ENCODE measurements around the gene NOX4.

Gene NOX4

GRCh38 chr11:89443361-89444322, 47.5 kb downstream of the NOX4 start:
- POLR2A ChIA-PET, result no interaction called here
- CTCF ChIA-PET, result no interaction called here
- TF ChIP-seq TARDBP (IDR thresholded peaks at IDR 0.05) (no peak), BHLHE40 (IDR thresholded peaks at IDR 0.05; ENCODE audit: borderline replicate concordance) (no peak), SP1 (IDR thresholded peaks at IDR 0.05) (no peak), LEF1 (IDR thresholded peaks at IDR 0.05; ENCODE audit: borderline replicate concordance) (no peak), ELF4 (IDR thresholded peaks at IDR 0.05) (no peak), SUZ12 (IDR thresholded peaks at IDR 0.05) (no peak), PKNOX1 (IDR thresholded peaks at IDR 0.05) (no peak), ARNT (IDR thresholded peaks at IDR 0.05) (no peak), ZNF384 (IDR thresholded peaks at IDR 0.05) (no peak), HDGF (IDR thresholded peaks at IDR 0.05; ENCODE audit: borderline replicate concordance) (no peak), FOXA1 (IDR thresholded peaks at IDR 0.05) (no peak), L3MBTL2 (conservative IDR thresholded peaks at IDR 0.05) (no peak), FOXK2 (IDR thresholded peaks at IDR 0.05) (no peak), NFRKB (IDR thresholded peaks at IDR 0.05) (no peak), CTBP1 (IDR thresholded peaks at IDR 0.05; ENCODE audit: borderline replicate concordance) (no peak), FOXM1 (IDR thresholded peaks at IDR 0.05; ENCODE audit: borderline replicate concordance) (no peak)
- no peak for DNase-seq (ENCODE audit: extremely low spot score)

- ChIA-PET POLR2A (no interaction called here), CTCF (no interaction called here)
- TF ChIP-seq CTBP1 (IDR thresholded peaks at IDR 0.05; ENCODE audit: borderline replicate concordance) (no peak), FOXA1 (IDR thresholded peaks at IDR 0.05) (no peak), L3MBTL2 (conservative IDR thresholded peaks at IDR 0.05) (no peak), FOXK2 (IDR thresholded peaks at IDR 0.05) (no peak), BHLHE40 (IDR thresholded peaks at IDR 0.05; ENCODE audit: borderline replicate concordance) (no peak), ELF4 (IDR thresholded peaks at IDR 0.05) (no peak), TARDBP (IDR thresholded peaks at IDR 0.05) (no peak), FOXM1 (IDR thresholded peaks at IDR 0.05; ENCODE audit: borderline replicate concordance) (no peak), SP1 (IDR thresholded peaks at IDR 0.05) (no peak), ARNT (IDR thresholded peaks at IDR 0.05) (no peak), HDGF (IDR thresholded peaks at IDR 0.05; ENCODE audit: borderline replicate concordance) (no peak), SUZ12 (IDR thresholded peaks at IDR 0.05) (no peak), NFRKB (IDR thresholded peaks at IDR 0.05) (no peak), PKNOX1 (IDR thresholded peaks at IDR 0.05) (no peak), LEF1 (IDR thresholded peaks at IDR 0.05; ENCODE audit: borderline replicate concordance) (no peak), ZNF384 (IDR thresholded peaks at IDR 0.05) (no peak)
- no peak for DNase-seq (ENCODE audit: extremely low spot score)
These were observed 48.4 kb downstream of the NOX4 start for GRCh38 chr11:89442801-89443200.

GRCh38 chr11:89441606-89442005, 49.6 kb downstream of the NOX4 start:
- TF ChIP-seq SP1 (IDR thresholded peaks at IDR 0.05) (no peak), FOXA1 (IDR thresholded peaks at IDR 0.05) (no peak)

GRCh38 chr11:89437317-89437716, 53.9 kb downstream of the NOX4 start:
- CTCF ChIA-PET, result no interaction called here
- POLR2A ChIA-PET, result no interaction called here
- no peak for TF ChIP-seq PKNOX1 (IDR thresholded peaks at IDR 0.05)
- TF ChIP-seq FOXK2 (IDR thresholded peaks at IDR 0.05), result no peak
- no peak for TF ChIP-seq SP1 (IDR thresholded peaks at IDR 0.05)
- no peak for TF ChIP-seq TARDBP (IDR thresholded peaks at IDR 0.05)
- TF ChIP-seq BHLHE40 (IDR thresholded peaks at IDR 0.05; ENCODE audit: borderline replicate concordance), result no peak
- no peak for TF ChIP-seq SUZ12 (IDR thresholded peaks at IDR 0.05)
- TF ChIP-seq CTBP1 (IDR thresholded peaks at IDR 0.05; ENCODE audit: borderline replicate concordance), result no peak
- TF ChIP-seq ARNT (IDR thresholded peaks at IDR 0.05), result no peak
- TF ChIP-seq HDGF (IDR thresholded peaks at IDR 0.05; ENCODE audit: borderline replicate concordance), result no peak
- TF ChIP-seq ZNF384 (IDR thresholded peaks at IDR 0.05), result no peak
- TF ChIP-seq L3MBTL2 (conservative IDR thresholded peaks at IDR 0.05), result no peak
- TF ChIP-seq NFRKB (IDR thresholded peaks at IDR 0.05), result no peak
- no peak for TF ChIP-seq FOXM1 (IDR thresholded peaks at IDR 0.05; ENCODE audit: borderline replicate concordance)
- no peak for TF ChIP-seq LEF1 (IDR thresholded peaks at IDR 0.05; ENCODE audit: borderline replicate concordance)
- TF ChIP-seq FOXA1 (IDR thresholded peaks at IDR 0.05), result no peak
- TF ChIP-seq ELF4 (IDR thresholded peaks at IDR 0.05), result no peak
- no peak for DNase-seq (ENCODE audit: extremely low spot score)

More at GRCh38 chr11:89441606-89442005, 49.6 kb downstream of the NOX4 start:
- DNase-seq (ENCODE audit: extremely low spot score), result no peak
- ChIA-PET CTCF (no interaction called here), POLR2A (no interaction called here)

GRCh38 chr11:89436071-89436470, 55.1 kb downstream of the NOX4 start:
- CTCF ChIA-PET, result no interaction called here

More at GRCh38 chr11:89436071-89436470, 55.1 kb downstream of the NOX4 start:
- POLR2A ChIA-PET, result no interaction called here
- no peak for DNase-seq (ENCODE audit: extremely low spot score)
- TF ChIP-seq ZNF384 (IDR thresholded peaks at IDR 0.05), result no peak
- no peak for TF ChIP-seq SUZ12 (IDR thresholded peaks at IDR 0.05)
- TF ChIP-seq FOXM1 (IDR thresholded peaks at IDR 0.05; ENCODE audit: borderline replicate concordance), result no peak
- TF ChIP-seq CTBP1 (IDR thresholded peaks at IDR 0.05; ENCODE audit: borderline replicate concordance), result no peak
- no peak for TF ChIP-seq ELF4 (IDR thresholded peaks at IDR 0.05)
- TF ChIP-seq SP1 (IDR thresholded peaks at IDR 0.05), result no peak
- TF ChIP-seq L3MBTL2 (conservative IDR thresholded peaks at IDR 0.05), result no peak
- TF ChIP-seq PKNOX1 (IDR thresholded peaks at IDR 0.05), result no peak
- TF ChIP-seq LEF1 (IDR thresholded peaks at IDR 0.05; ENCODE audit: borderline replicate concordance), result no peak
- no peak for TF ChIP-seq TARDBP (IDR thresholded peaks at IDR 0.05)
- TF ChIP-seq NFRKB (IDR thresholded peaks at IDR 0.05), result no peak
- no peak for TF ChIP-seq BHLHE40 (IDR thresholded peaks at IDR 0.05; ENCODE audit: borderline replicate concordance)
- TF ChIP-seq FOXK2 (IDR thresholded peaks at IDR 0.05), result no peak
- no peak for TF ChIP-seq HDGF (IDR thresholded peaks at IDR 0.05; ENCODE audit: borderline replicate concordance)
- TF ChIP-seq ARNT (IDR thresholded peaks at IDR 0.05), result no peak
- no peak for TF ChIP-seq FOXA1 (IDR thresholded peaks at IDR 0.05)
